Measurements from ENCODE around the gene CC2D2B. TPM values are rescaled to one million over a fixed set of nuclear protein-coding genes. Genes with fewer than 3 reads are reported as not detected.
A peak's percentile ranks its signal among the peaks of the same experiment; 100 is the strongest.

Gene CC2D2B
- total RNA-seq, 1 experiment from 2014 or later, result not detected

GRCh38 chr10:96043033-96043892 lies 135.5 kb downstream of the CC2D2B start, which contains the start of gene CCNJ:
TSS of gene CCNJ (plus strand) at chr10:96043583. CDS start at chr10:96044394, 811 bp downstream.
- H3K4me2 ChIP-seq, result peak within 1 kb of the TSS; percentile 82
- no peaks in the 10 kb centered on the region for H3F3A ChIP-seq (ENCODE audit: insufficient read depth, low read depth)
- DNase-seq, result peak; percentile 64 to 81
- H3K9me2 ChIP-seq (ENCODE audit: insufficient read depth), result no peaks in the 10 kb centered on the region
- H3K4me1 ChIP-seq (replicated peaks; ENCODE audit: insufficient read depth), result peaks cover 15% of the 10 kb centered on the region; the same call in 1 of the 2 replicates
- CTCF ChIA-PET, result no interaction called here
- H3K27me3 ChIP-seq (ENCODE audit: insufficient read depth, low read depth), result no peaks in the 10 kb centered on the region
- H3K4me3 ChIP-seq, result peak within 1 kb of the TSS; percentile 75
- H3K27ac ChIP-seq, result peak within 1 kb of the TSS; percentile 37
- no peaks in the 10 kb centered on the region; the same call in 1 of the 2 replicates for H3K9me3 ChIP-seq (ENCODE audit: insufficient read depth, low read depth)
- H2AFZ ChIP-seq, result peak within 1 kb of the TSS; percentile 89
- BruUV-seq (replicated peaks), result no TSS peak
- intact Hi-C loops (cut with micrococcal nuclease; ENCODE audit: unreplicated experiment), result loop anchor here (2.0 to 5.0 kb wide), 2 partner anchors 88 to 351 kb away; partner anchors contain the start of genes TCTN3 and ZNF518A
- POLR2A ChIA-PET (ENCODE audit: unreplicated experiment), result no interaction called here
- no peaks in the 10 kb centered on the region for H4K20me1 ChIP-seq (ENCODE audit: insufficient read depth)
- peaks cover 35% of the 10 kb centered on the region for H3K79me2 ChIP-seq (ENCODE audit: low read depth)
- no peaks in the 10 kb centered on the region for H3K36me3 ChIP-seq (ENCODE audit: low read depth)
- TF ChIP-seq EZH2 (IDR thresholded peaks at IDR 0.05; ENCODE audit: low read depth), result no peak
- no peak for TF ChIP-seq CTCF (conservative IDR thresholded peaks at IDR 0.05)

GRCh38 chr10:96043893-96044715 lies 136.3 kb downstream of the CC2D2B start:
- DNase-seq, result peak in 1 of 2 experiments; percentile 29
- H3K4me2 ChIP-seq, result peak overlapping the region; percentile 82
- peaks cover 35% of the 10 kb centered on the region for H3K79me2 ChIP-seq (ENCODE audit: low read depth)
- no peaks in the 10 kb centered on the region for H4K20me1 ChIP-seq (ENCODE audit: insufficient read depth)
- H3K4me1 ChIP-seq (replicated peaks; ENCODE audit: insufficient read depth), result peaks cover 15% of the 10 kb centered on the region; the same call in 1 of the 2 replicates
- BruUV-seq (replicated peaks), result no TSS peak
- no peaks in the 10 kb centered on the region; the same call in 1 of the 2 replicates for H3K9me3 ChIP-seq (ENCODE audit: insufficient read depth, low read depth)
- peak overlapping the region; percentile 37; the same call in 1 of the 2 replicates for H3K27ac ChIP-seq
- H3F3A ChIP-seq (ENCODE audit: insufficient read depth, low read depth), result no peaks in the 10 kb centered on the region
- no peaks in the 10 kb centered on the region for H3K27me3 ChIP-seq (ENCODE audit: insufficient read depth, low read depth)
- POLR2A ChIA-PET (ENCODE audit: unreplicated experiment), result no interaction called here
- H3K4me3 ChIP-seq, result peak overlapping the region; percentile 75
- no peaks in the 10 kb centered on the region for H3K36me3 ChIP-seq (ENCODE audit: low read depth)
- no peaks in the 10 kb centered on the region for H3K9me2 ChIP-seq (ENCODE audit: insufficient read depth)
- no peak for TF ChIP-seq CTCF (conservative IDR thresholded peaks at IDR 0.05)
- no peak for TF ChIP-seq EZH2 (IDR thresholded peaks at IDR 0.05; ENCODE audit: low read depth)
- peak overlapping the region; percentile 89 for H2AFZ ChIP-seq
- intact Hi-C loops (cut with micrococcal nuclease; ENCODE audit: unreplicated experiment), result loop anchor here (2.0 to 5.0 kb wide), 2 partner anchors 87 to 352 kb away; partner anchors contain the start of genes TCTN3 and ZNF518A
- CTCF ChIA-PET, result no interaction called here

- BruUV-seq (replicated peaks), result TSS peak; percentile 36
- peak in 1 of 2 experiments; percentile 40 for DNase-seq
These were observed 137.0 kb downstream of the CC2D2B start for GRCh38 chr10:96044736-96045135.

More at GRCh38 chr10:96044736-96045135, 137.0 kb downstream of the CC2D2B start:
- ChIA-PET POLR2A (ENCODE audit: unreplicated experiment) (no interaction called here), CTCF (no interaction called here)
- Histone ChIP-seq H2AFZ (peak overlapping the region; percentile 89), H3K9me3 (ENCODE audit: insufficient read depth, low read depth) (no peaks in the 10 kb centered on the region; the same call in 1 of the 2 replicates), H3K27me3 (ENCODE audit: insufficient read depth, low read depth) (no peaks in the 10 kb centered on the region), H3K4me3 (peak overlapping the region; percentile 75), H3K36me3 (ENCODE audit: low read depth) (no peaks in the 10 kb centered on the region), H3K4me1 (replicated peaks; ENCODE audit: insufficient read depth) (peaks cover 15% of the 10 kb centered on the region; the same call in 1 of the 2 replicates), H3K4me2 (peak overlapping the region; percentile 82), H3F3A (ENCODE audit: insufficient read depth, low read depth) (no peaks in the 10 kb centered on the region), H4K20me1 (ENCODE audit: insufficient read depth) (no peaks in the 10 kb centered on the region), H3K9me2 (ENCODE audit: insufficient read depth) (no peaks in the 10 kb centered on the region), H3K79me2 (ENCODE audit: low read depth) (peaks cover 35% of the 10 kb centered on the region), H3K27ac (no peak overlapping the region)
- intact Hi-C loops (cut with micrococcal nuclease; ENCODE audit: unreplicated experiment), result loop anchor here (5.0 kb wide), 1 partner anchor 352 kb away; the partner anchor contains the start of gene TCTN3
- TF ChIP-seq CTCF (conservative IDR thresholded peaks at IDR 0.05), result no peak
- TF ChIP-seq EZH2 (IDR thresholded peaks at IDR 0.05; ENCODE audit: low read depth), result no peak

Measured in PC-9 (cell line).